ENCODE data around the gene MAP6. TPM values are rescaled to one million over a fixed set of nuclear protein-coding genes. Genes with fewer than 3 reads are reported as not detected.

Gene MAP6
- total and polyA plus RNA-seq, 9 of the 15 experiments (the other 6 are each of a cell fraction or from before 2014, with no cell fraction given) = not detected

DNA sequence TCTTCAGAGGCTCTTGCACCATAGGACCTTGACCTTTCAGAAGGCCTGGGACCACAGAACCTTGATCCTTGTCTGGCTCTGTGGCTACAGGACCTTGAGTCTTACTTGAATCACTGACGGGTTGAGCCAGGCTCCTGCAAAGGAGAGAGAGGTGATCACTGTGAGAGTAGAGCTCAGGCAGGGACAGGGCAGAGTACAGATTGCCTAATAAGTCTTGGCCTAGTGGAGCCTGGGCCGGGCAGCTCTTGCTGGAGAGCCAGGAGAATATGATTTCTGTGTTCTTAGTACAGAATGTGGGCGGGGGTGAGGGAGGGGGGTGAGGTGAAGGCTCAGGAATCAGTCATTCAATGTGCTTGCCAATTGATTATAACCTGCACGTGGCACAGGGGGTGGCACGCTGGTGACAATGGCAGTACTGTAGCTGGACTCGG lies 80.8 kb downstream of the MAP6 start:
- Histone ChIP-seq H3K9ac (ENCODE audit: insufficient read depth in 1 of 2, low read depth in 2 of 2, low read length in 2 of 2) (0 out of 4 replicates have a peak overlapping the region, but pooled peaks of 1 of the 2 experiments have one; percentile 39), H3K4me1 (replicated peaks in 1 of 2; ENCODE audit: control insufficient read depth in 2 of 2, insufficient read depth in 2 of 2, low read length in 2 of 2) (peaks cover 42 to 55% of the 10 kb centered on the region in 2 experiments; a peak in 4 of 5 replicates), H3K4me2 (ENCODE audit: insufficient read depth, low read length) (no peak overlapping the region), H4K20me1 (replicated peaks; ENCODE audit: control insufficient read depth, insufficient read depth, low read length) (no peaks in the 10 kb centered on the region), H3K9me1 (ENCODE audit: control insufficient read depth, insufficient read depth, low read length) (no peaks in the 10 kb centered on the region), H3K27ac (ENCODE audit: extremely low read depth, low read depth, low read length) (no peak overlapping the region), H3K27me3 (ENCODE audit: control insufficient read depth in 2 of 2, insufficient read depth in 2 of 2, low read length in 2 of 2) (no peaks in the 10 kb centered on the region), H3K9me3 (replicated peaks; ENCODE audit: control insufficient read depth, insufficient read depth, low read depth, low read length) (no peaks in the 10 kb centered on the region), H3K36me3 (ENCODE audit: control insufficient read depth, insufficient read depth, low read length) (no peaks in the 10 kb centered on the region), H3K4me3 (no peak overlapping the region), H2AFZ (ENCODE audit: low read depth, low read length) (0 out of 2 replicates have a peak overlapping the region, but pooled peaks have one; percentile 20), H3K79me2 (ENCODE audit: control insufficient read depth, insufficient read depth, low read length) (no peaks in the 10 kb centered on the region)
- intact Hi-C loops (cut with micrococcal nuclease) (no loop called here), in situ Hi-C loops (cut with MboI) (no loop called here)
- DNase-seq (ENCODE audit: extremely low read depth in 1 of 4, low spot score in 3 of 4) (peak in 1 of 4 experiments; percentile 31), FAIRE-seq (no peak), ATAC-seq (no peak)
- 57% methylated on average over 5 of the region's 6 CpGs for WGBS (ENCODE audit: insufficient coverage, low coverage, missing lambda C conversion rate)
- CTCF ChIA-PET (ENCODE audit: low intra/inter-chr PET ratio) = no interaction called here
- POLR2A ChIA-PET = no interaction called here
- no TSS peak for BruUV-seq (replicated peaks)
- TF ChIP-seq NFE2 (IDR thresholded peaks at IDR 0.05; ENCODE audit: low read depth) (no peak), PHTF2 (CRISPR knock-in tag; IDR thresholded peaks at IDR 0.05) (no peak), ZNF140 (CRISPR knock-in tag; IDR thresholded peaks at IDR 0.05) (no peak), ZNF507 (tag; conservative IDR thresholded peaks at IDR 0.05) (no peak), BACH1 (tag; IDR thresholded peaks at IDR 0.05) (no peak), DIDO1 (tag; IDR thresholded peaks at IDR 0.05; ENCODE audit: low read depth) (no peak), RAD51 (IDR thresholded peaks at IDR 0.05; ENCODE audit: borderline replicate concordance, low read depth) (no peak), OTX1 (CRISPR knock-in tag; IDR thresholded peaks at IDR 0.05) (no peak), EP400 (IDR thresholded peaks at IDR 0.05) (no peak), CEBPB (tag; IDR thresholded peaks at IDR 0.05) (peak; percentile 65), SIN3B (IDR thresholded peaks at IDR 0.05; ENCODE audit: low read depth) (no peak), PCBP1 (IDR thresholded peaks at IDR 0.05; ENCODE audit: low read depth, low read length, poor library complexity, severe bottlenecking) (no peak)
- TF ChIP-seq, protein P1, sequence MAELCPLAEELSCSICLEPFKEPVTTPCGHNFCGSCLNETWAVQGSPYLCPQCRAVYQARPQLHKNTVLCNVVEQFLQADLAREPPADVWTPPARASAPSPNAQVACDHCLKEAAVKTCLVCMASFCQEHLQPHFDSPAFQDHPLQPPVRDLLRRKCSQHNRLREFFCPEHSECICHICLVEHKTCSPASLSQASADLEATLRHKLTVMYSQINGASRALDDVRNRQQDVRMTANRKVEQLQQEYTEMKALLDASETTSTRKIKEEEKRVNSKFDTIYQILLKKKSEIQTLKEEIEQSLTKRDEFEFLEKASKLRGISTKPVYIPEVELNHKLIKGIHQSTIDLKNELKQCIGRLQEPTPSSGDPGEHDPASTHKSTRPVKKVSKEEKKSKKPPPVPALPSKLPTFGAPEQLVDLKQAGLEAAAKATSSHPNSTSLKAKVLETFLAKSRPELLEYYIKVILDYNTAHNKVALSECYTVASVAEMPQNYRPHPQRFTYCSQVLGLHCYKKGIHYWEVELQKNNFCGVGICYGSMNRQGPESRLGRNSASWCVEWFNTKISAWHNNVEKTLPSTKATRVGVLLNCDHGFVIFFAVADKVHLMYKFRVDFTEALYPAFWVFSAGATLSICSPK (IDR thresholded peaks at IDR 0.05; ENCODE audit: borderline replicate concordance) = no peak
- TF ChIP-seq, protein P2, sequence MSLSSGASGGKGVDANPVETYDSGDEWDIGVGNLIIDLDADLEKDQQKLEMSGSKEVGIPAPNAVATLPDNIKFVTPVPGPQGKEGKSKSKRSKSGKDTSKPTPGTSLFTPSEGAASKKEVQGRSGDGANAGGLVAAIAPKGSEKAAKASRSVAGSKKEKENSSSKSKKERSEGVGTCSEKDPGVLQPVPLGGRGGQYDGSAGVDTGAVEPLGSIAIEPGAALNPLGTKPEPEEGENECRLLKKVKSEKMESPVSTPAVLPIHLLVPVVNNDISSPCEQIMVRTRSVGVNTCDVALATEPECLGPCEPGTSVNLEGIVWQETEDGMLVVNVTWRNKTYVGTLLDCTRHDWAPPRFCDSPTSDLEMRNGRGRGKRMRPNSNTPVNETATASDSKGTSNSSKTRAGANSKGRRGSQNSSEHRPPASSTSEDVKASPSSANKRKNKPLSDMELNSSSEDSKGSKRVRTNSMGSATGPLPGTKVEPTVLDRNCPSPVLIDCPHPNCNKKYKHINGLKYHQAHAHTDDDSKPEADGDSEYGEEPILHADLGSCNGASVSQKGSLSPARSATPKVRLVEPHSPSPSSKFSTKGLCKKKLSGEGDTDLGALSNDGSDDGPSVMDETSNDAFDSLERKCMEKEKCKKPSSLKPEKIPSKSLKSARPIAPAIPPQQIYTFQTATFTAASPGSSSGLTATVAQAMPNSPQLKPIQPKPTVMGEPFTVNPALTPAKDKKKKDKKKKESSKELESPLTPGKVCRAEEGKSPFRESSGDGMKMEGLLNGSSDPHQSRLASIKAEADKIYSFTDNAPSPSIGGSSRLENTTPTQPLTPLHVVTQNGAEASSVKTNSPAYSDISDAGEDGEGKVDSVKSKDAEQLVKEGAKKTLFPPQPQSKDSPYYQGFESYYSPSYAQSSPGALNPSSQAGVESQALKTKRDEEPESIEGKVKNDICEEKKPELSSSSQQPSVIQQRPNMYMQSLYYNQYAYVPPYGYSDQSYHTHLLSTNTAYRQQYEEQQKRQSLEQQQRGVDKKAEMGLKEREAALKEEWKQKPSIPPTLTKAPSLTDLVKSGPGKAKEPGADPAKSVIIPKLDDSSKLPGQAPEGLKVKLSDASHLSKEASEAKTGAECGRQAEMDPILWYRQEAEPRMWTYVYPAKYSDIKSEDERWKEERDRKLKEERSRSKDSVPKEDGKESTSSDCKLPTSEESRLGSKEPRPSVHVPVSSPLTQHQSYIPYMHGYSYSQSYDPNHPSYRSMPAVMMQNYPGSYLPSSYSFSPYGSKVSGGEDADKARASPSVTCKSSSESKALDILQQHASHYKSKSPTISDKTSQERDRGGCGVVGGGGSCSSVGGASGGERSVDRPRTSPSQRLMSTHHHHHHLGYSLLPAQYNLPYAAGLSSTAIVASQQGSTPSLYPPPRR (CRISPR knock-in tag; IDR thresholded peaks at IDR 0.05; ENCODE audit: borderline replicate concordance) = no peak
- TF ChIP-seq, protein P3, sequence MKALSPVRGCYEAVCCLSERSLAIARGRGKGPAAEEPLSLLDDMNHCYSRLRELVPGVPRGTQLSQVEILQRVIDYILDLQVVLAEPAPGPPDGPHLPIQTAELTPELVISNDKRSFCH (CRISPR knock-in tag; IDR thresholded peaks at IDR 0.05) = no peak
- TF ChIP-seq, protein P3 (tag; IDR thresholded peaks at IDR 0.05) = peak; percentile 55; the same call in 1 of the 2 replicates
- TF ChIP-seq, protein P4, sequence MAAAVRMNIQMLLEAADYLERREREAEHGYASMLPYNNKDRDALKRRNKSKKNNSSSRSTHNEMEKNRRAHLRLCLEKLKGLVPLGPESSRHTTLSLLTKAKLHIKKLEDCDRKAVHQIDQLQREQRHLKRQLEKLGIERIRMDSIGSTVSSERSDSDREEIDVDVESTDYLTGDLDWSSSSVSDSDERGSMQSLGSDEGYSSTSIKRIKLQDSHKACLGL (CRISPR knock-in tag; IDR thresholded peaks at IDR 0.05; ENCODE audit: borderline replicate concordance, poor library complexity, severe bottlenecking) = no peak

Data from K562 (cell line).